Muscle of leg (tissue), 11 donors: ENCODE results near the gene SGCD. TPM values are rescaled to one million over a fixed set of nuclear protein-coding genes. Genes with fewer than 3 reads are reported as not detected.

Experiments used
- DNase-seq: peaks from one replicate; pipeline ENCODE4 v3.0.0; 2013
- H3K27ac ChIP-seq: one replicate; pipeline ENCODE4 v1.5.1; 2013; ENCODE audit warnings: mild to moderate bottlenecking, low read length, control low read depth
- H3K27me3 ChIP-seq: one replicate; pipeline ENCODE4 v1.6.1; 2013; ENCODE audit warnings: low read length; ENCODE audit not compliant: control insufficient read depth, insufficient read depth
- H3K36me3 ChIP-seq: one replicate; pipeline ENCODE4 v1.6.1; 2013; ENCODE audit warnings: low read length; ENCODE audit not compliant: control insufficient read depth, insufficient read depth
- H3K4me1 ChIP-seq: one replicate; pipeline ENCODE4 v1.6.1; 2013; ENCODE audit warnings: low read length; ENCODE audit not compliant: control insufficient read depth, insufficient read depth
- H3K4me3 ChIP-seq: one replicate; pipeline ENCODE4 v1.5.1; 2013; ENCODE audit warnings: low read length, control low read depth
- H3K9me3 ChIP-seq: replicated peaks from 2 replicates; pipeline ENCODE4 v1.6.1; 2013; ENCODE audit warnings: low read depth, low read length; ENCODE audit not compliant: control insufficient read depth
- WGBS: methylation state at CpG from one replicate; pipeline ENCODE4 v1.1.5; 2013; ENCODE audit warnings: missing lambda C conversion rate; ENCODE audit not compliant: insufficient coverage; 5-methylcytosine and 5-hydroxymethylcytosine counted together
- polyA plus RNA-seq, 8 donors: library from polyadenylated mRNA; unstranded; fragments of 120-200 nt; gene quantifications; one replicate each; pipeline versions ENCODE4 v1.2.1 to v1.2.3, GENCODE V29; 2013; ENCODE audit warnings: inconsistent platforms in 1 of 8, low replicate concordance in 1 of 8; ENCODE audit not compliant: insufficient read length in 8 of 8, insufficient read depth in 1 of 8
- total RNA-seq: library from RNA; stranded (reverse); fragments of 120-200 nt; gene quantifications from one replicate; pipeline ENCODE4 v1.2.4, GENCODE V29; 2013

The SGCD gene
- total and polyA plus RNA-seq, 9 donors: 35.2 to 92.5 (median 82.7) TPM

DNA sequence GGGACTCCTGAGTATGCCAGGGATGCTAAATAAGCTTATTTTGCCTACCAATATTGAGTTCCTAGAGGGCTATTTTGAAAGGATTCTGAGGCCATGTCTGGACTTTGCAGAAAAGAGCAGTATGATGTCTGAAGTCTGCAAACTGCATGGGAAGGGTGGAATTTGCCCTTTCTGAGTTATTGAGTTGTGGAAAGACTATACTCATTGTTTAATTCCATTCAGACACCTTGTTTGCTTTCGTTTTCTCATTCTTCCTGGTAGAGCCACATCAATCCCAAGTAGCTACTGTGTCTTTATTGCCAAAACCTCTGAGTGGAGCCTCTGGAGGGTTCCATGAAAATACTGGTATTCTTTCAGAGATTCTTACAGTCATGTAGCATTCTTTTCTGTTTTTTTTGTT is 472.2 kb downstream of the SGCD start:
- H3K4me3 ChIP-seq: no peak overlapping the region
- DNase-seq: no peak
- WGBS: no CpG with 5 or more reads among the region's 1 CpG

DNA sequence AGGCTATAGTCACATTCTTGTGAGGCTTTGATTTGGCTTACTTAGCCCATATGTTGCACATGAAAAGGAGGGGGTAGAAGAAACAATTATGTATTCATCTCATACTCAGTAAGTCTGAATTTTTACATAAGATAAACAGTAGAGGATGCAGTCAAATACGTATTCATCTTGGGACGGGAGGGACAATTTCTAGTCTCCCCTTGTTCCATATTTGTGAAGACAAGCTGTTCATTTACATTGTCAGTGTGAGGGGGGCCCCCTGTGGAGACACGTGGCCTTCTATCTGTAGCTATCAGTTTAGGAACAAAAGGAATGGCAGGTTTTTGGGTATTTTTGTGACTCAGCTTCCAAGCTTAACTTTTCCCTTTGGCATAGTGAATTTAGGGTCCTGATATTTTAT is 474.0 kb downstream of the SGCD start:
- DNase-seq: no peak
- Histone ChIP-seq H3K4me3 (no peak overlapping the region), H3K27me3 (no peaks in the 10 kb centered on the region), H3K4me1 (no peaks in the 10 kb centered on the region), H3K27ac (no peak overlapping the region), H3K9me3 (no peaks in the 10 kb centered on the region), H3K36me3 (no peaks in the 10 kb centered on the region)
- no CpG with 5 or more reads among the region's 3 CpGs for WGBS

More for the DNA sequence above, 472.2 kb downstream of the SGCD start:
- Histone ChIP-seq H3K4me1 (no peaks in the 10 kb centered on the region), H3K9me3 (no peaks in the 10 kb centered on the region), H3K27ac (no peak overlapping the region), H3K27me3 (no peaks in the 10 kb centered on the region), H3K36me3 (no peaks in the 10 kb centered on the region)

DNA sequence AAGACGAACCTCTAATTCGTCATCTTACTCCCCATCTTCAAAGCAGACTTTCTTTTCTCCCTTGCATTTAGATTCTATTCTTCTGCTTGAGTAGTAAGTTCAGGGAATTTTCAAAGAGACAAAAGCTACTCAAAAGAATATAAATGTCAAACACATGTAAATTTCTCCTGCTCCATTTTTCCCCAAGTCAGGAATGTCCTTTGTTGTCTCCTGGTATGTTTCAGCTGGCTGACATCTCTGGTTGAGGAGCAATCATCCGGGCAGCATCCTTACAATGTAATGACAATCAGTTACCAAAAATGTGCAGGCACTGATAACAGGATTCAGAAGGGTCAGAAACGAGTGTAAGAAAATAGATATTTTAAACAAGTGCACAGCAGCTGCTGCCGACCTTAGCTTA is 475.5 kb downstream of the SGCD start:
- Histone ChIP-seq H3K36me3 (no peaks in the 10 kb centered on the region), H3K9me3 (no peaks in the 10 kb centered on the region), H3K4me3 (no peak overlapping the region), H3K4me1 (no peaks in the 10 kb centered on the region), H3K27me3 (no peaks in the 10 kb centered on the region), H3K27ac (no peak overlapping the region)
- DNase-seq: no peak
- WGBS: no CpG with 5 or more reads among the region's 5 CpGs

DNA sequence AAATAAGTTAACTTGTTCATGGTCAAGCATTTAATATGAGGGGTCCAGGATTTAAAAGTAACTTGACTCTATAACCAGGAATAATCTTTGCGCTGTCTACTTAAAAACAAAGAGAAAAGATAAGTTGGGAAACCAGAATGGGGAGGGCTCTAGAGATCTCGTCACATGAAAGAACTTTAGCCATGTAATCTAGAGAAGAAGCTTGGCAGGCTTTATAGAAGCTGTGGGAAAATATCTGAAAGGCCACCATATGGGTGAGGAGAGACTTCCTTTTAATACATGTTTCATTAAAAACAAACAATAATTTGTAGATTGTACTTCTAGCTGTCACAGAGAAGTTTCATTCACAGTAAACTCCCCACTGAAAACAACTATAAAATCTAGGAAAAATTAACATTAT is 476.4 kb downstream of the SGCD start:
- 0% methylated on average over 1 of the region's 2 CpGs for WGBS
- H3K9me3 ChIP-seq: no peaks in the 10 kb centered on the region
- no peak for DNase-seq
- no peak overlapping the region for H3K27ac ChIP-seq
- H3K36me3 ChIP-seq: no peaks in the 10 kb centered on the region
- H3K4me1 ChIP-seq: no peaks in the 10 kb centered on the region
- H3K4me3 ChIP-seq: no peak overlapping the region
- no peaks in the 10 kb centered on the region for H3K27me3 ChIP-seq

DNA sequence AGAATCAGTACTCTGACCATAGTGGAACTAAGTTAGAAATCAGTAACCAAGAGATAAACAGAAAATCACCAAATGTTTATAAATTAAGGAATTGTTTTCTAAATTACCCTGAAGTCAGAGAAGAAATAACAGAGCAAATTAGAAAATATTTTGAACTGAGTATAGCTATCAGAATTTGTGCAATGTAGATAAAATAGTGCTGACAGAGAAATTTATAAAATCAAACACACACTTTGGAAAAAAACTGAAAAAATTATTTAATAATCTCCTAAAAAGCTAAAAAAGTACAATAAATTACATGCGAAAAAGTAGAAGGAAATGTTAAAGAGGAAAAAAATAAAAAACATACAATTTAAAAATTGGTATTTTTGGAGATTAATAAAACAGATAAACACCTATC is 486.0 kb downstream of the SGCD start:
- no peak for DNase-seq
- Histone ChIP-seq H3K9me3 (no peaks in the 10 kb centered on the region), H3K36me3 (no peaks in the 10 kb centered on the region), H3K4me3 (no peak overlapping the region), H3K27me3 (no peaks in the 10 kb centered on the region), H3K27ac (no peak overlapping the region), H3K4me1 (no peaks in the 10 kb centered on the region)
- no CpG with 5 or more reads among the region's 1 CpG for WGBS

DNA sequence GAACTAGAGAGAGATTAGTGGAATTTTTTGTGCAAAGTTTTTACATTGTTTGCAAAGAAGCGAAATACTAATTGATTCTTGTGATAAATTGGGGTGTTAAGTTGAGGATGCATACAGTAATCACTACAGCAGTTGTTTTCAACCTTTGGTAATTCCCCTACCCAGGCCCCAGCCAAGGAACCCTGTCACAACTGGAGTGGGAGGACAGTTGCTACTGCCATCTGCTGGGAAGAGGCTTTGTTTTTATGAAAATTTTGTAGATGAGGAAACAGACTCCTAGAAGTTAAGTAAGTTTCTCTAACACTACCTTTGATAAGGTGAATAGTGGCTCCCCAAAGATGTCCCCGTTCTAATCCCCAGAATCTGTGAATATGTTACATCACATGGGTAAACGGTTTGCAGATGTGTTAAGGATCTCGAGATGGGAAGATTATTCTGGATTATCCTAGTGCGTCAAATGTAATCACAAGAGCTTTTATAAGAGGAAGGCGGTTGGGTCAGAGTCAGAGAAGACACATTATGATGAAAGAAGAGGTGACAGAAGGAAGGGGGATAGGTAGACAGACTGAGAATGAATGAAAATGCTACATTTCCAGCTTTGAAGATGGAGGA is 489.1 kb downstream of the SGCD start:
- Histone ChIP-seq H3K9me3 (no peaks in the 10 kb centered on the region), H3K4me3 (no peak overlapping the region), H3K27ac (no peak overlapping the region), H3K4me1 (no peaks in the 10 kb centered on the region), H3K36me3 (no peaks in the 10 kb centered on the region), H3K27me3 (no peaks in the 10 kb centered on the region)
- DNase-seq: peak; percentile 34
- WGBS: 77% methylated on average over 5 of the region's 6 CpGs
